Activated naive CD4-positive, alpha-beta T cell (primary cell): ENCODE measurements around the gene EVPLL.
"Not testable (repeated sequence)": the region's sequence is repeated elsewhere in the genome, so short reads cannot be mapped to it uniquely, and the experiment has no call there.

Experiments used
- DNase-seq, 4 experiments: peaks; one replicate each; lab custom pipeline; 2025; lab: John Stamatoyannopoulos, UW

The EVPLL gene

GRCh38 chr17:18425593-18425992 lies 48.0 kb downstream of the EVPLL start:
- DNase-seq = not testable (repeated sequence)

- not testable (repeated sequence) for DNase-seq
Measured at GRCh38 chr17:18426639-18427038, 49.1 kb downstream of the EVPLL start.

GRCh38 chr17:18432206-18432605 lies 54.6 kb downstream of the EVPLL start:
- not testable (repeated sequence) for DNase-seq
